ENCODE results near the gene THBS3.
A peak's percentile ranks its signal among the peaks of the same experiment; 100 is the strongest.
"Not testable (repeated sequence)": the region's sequence is repeated elsewhere in the genome, so short reads cannot be mapped to it uniquely, and the experiment has no call there.

Gene THBS3

DNA sequence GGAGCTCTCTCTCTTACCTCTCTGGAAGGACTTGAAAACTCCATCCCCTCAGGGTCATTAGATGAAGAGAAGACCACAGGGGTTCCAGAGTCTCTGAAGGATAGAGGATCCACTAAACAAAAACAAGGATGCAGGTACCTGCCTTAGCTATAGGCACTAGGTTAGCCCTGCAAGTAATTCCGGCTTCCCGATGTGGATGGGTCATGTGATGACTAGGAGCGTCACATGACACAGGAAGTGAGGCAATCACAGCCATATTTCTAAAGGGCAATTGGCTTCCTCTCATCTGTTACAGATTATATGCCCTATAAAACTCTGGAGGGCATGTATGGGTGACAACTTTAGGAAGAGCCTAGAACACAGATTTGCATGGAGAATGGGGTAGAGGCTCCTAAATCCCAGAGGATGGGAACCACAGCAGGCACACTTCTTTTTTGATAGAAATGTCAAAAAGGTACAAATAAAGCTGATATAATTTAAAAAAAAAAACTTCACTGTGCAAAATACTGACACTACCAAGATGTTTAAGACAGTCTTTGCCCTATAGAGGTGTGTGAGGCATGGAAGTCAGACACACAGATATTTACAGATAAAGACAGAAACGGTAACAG lies 33.5 kb upstream of the THBS3 start:
- H3K27me3 ChIP-seq (ENCODE audit: control insufficient read depth in 5 of 5, insufficient read depth in 4 of 5, low read length in 5 of 5): peaks cover 0 to 3% (median 0%) of the 10 kb centered on the region in 5 donors
- peak overlapping the region; percentile 63 to 81 (median 65) for H3K4me3 ChIP-seq (ENCODE audit: low read depth in 1 of 5, low read length in 5 of 5)
- peak overlapping the region in 2 of 5 donors; percentile 21 to 65 for H3K9ac ChIP-seq (ENCODE audit: low read length in 5 of 5)
- peak overlapping the region; percentile 16 for H3K27ac ChIP-seq (ENCODE audit: low read depth, low read length)
- H3K36me3 ChIP-seq (ENCODE audit: control insufficient read depth in 5 of 5, insufficient read depth in 5 of 5, low read length in 5 of 5): peaks cover 0 to 30% (median 15%) of the 10 kb centered on the region in 5 donors
- peaks cover 4 to 42% (median 28%) of the 10 kb centered on the region in 5 donors for H3K4me1 ChIP-seq (ENCODE audit: control insufficient read depth in 5 of 5, insufficient read depth in 5 of 5, low read length in 5 of 5)
- H3K9me3 ChIP-seq (ENCODE audit: control insufficient read depth in 5 of 5, low read length in 5 of 5): no peaks in the 10 kb centered on the region

GRCh38 chr1:155236451-155236850 lies 28.8 kb upstream of the THBS3 start:
- Histone ChIP-seq H3K27ac (ENCODE audit: low read depth, low read length) (no peak overlapping the region), H3K4me3 (ENCODE audit: low read depth in 1 of 5, low read length in 5 of 5) (no peak overlapping the region), H3K9ac (ENCODE audit: low read length in 5 of 5) (no peak overlapping the region), H3K27me3 (ENCODE audit: control insufficient read depth in 5 of 5, insufficient read depth in 4 of 5, low read length in 5 of 5) (no peaks in the 10 kb centered on the region), H3K9me3 (ENCODE audit: control insufficient read depth in 5 of 5, low read length in 5 of 5) (no peaks in the 10 kb centered on the region), H3K4me1 (ENCODE audit: control insufficient read depth in 5 of 5, insufficient read depth in 5 of 5, low read length in 5 of 5) (peaks cover 0 to 19% (median 13%) of the 10 kb centered on the region in 5 donors), H3K36me3 (ENCODE audit: control insufficient read depth in 5 of 5, insufficient read depth in 5 of 5, low read length in 5 of 5) (peaks cover 0 to 40% (median 22%) of the 10 kb centered on the region in 5 donors)

DNA sequence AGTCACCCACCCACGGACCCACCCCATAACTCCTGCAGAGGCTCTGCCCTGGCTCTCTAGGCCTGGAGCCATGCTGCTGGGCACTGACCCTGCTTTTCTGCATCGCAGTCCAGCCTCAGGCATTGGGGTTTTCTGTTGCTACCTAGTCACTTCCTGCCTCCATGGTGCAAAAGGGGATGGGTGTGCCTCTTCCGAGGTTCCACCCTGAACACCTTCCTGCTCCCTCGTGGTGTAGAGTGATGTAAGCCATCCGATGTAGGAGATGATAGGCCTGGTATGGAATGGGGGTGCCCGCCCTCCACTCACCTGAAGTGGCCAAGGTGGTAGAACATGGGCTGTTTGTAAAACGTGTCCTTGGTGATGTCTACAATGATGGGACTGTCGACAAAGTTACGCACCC lies 27.7 kb upstream of the THBS3 start:
- peaks cover 0 to 40% (median 22%) of the 10 kb centered on the region in 5 donors for H3K36me3 ChIP-seq (ENCODE audit: control insufficient read depth in 5 of 5, insufficient read depth in 5 of 5, low read length in 5 of 5)
- not testable (repeated sequence) for H3K4me3 ChIP-seq (ENCODE audit: low read depth in 1 of 5, low read length in 5 of 5); H3K27me3 ChIP-seq (ENCODE audit: control insufficient read depth in 5 of 5, insufficient read depth in 4 of 5, low read length in 5 of 5); H3K4me1 ChIP-seq (ENCODE audit: control insufficient read depth in 5 of 5, insufficient read depth in 5 of 5, low read length in 5 of 5); H3K9ac ChIP-seq (ENCODE audit: low read length in 5 of 5); H3K27ac ChIP-seq (ENCODE audit: low read depth, low read length); H3K9me3 ChIP-seq (ENCODE audit: control insufficient read depth in 5 of 5, low read length in 5 of 5)

DNA sequence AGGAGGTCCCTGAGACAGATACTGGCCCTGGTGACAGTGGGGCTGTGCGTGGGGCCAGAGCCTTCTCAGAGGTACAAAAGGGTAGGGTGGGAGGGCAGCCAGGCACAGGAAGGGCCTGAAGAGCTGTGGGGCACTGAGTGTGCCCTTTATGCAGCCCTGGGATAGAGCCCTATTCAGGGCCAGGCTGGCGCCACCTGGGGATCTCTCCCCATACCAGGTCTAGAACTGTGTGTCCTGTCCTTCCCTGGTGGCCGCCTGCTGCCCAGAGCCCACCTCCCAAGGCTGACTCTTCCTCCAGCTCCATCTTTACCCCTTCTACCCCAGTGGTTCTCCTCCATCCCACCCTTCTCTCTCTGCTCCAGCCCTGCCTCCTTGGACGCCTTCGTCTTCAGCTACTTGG lies 25.8 kb upstream of the THBS3 start:
- H3K9me3 ChIP-seq (ENCODE audit: control insufficient read depth in 5 of 5, low read length in 5 of 5); H3K4me3 ChIP-seq (ENCODE audit: low read depth in 1 of 5, low read length in 5 of 5); H3K27ac ChIP-seq (ENCODE audit: low read depth, low read length); H3K4me1 ChIP-seq (ENCODE audit: control insufficient read depth in 5 of 5, insufficient read depth in 5 of 5, low read length in 5 of 5); H3K9ac ChIP-seq (ENCODE audit: low read length in 5 of 5); H3K27me3 ChIP-seq (ENCODE audit: control insufficient read depth in 5 of 5, insufficient read depth in 4 of 5, low read length in 5 of 5): not testable (repeated sequence)
- H3K36me3 ChIP-seq (ENCODE audit: control insufficient read depth in 5 of 5, insufficient read depth in 5 of 5, low read length in 5 of 5): peaks cover 0 to 29% (median 22%) of the 10 kb centered on the region in 5 donors

- peaks cover 5 to 11% (median 6%) of the 10 kb centered on the region in 5 donors for H3K4me1 ChIP-seq (ENCODE audit: control insufficient read depth in 5 of 5, insufficient read depth in 5 of 5, low read length in 5 of 5)
- not testable (repeated sequence) for H3K9me3 ChIP-seq (ENCODE audit: control insufficient read depth in 5 of 5, low read length in 5 of 5); H3K27ac ChIP-seq (ENCODE audit: low read depth, low read length); H3K9ac ChIP-seq (ENCODE audit: low read length in 5 of 5); H3K4me3 ChIP-seq (ENCODE audit: low read depth in 1 of 5, low read length in 5 of 5); H3K27me3 ChIP-seq (ENCODE audit: control insufficient read depth in 5 of 5, insufficient read depth in 4 of 5, low read length in 5 of 5)
- peaks cover 0 to 21% (median 18%) of the 10 kb centered on the region in 5 donors for H3K36me3 ChIP-seq (ENCODE audit: control insufficient read depth in 5 of 5, insufficient read depth in 5 of 5, low read length in 5 of 5)
Observed at GRCh38 chr1:155232001-155232978, 24.6 kb upstream of the THBS3 start.

DNA sequence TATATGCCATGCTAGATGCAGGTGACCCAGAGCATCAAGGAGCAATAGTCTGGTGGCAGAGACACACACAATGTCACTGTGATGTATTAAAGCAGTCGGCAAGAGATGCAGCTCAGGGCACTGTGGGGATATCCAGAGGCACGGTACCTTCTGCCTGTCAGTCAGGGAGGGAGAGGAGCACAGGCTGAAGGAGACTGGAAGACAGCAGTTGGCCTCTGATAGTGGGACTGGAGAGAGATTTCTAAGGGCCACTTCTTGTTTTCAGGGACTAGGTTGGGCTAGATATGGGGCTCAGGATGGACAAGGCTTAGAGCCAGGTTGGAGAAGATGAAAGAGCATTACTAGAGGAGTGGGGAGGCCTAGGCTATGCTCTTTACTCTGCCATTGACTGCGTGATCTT lies 23.6 kb upstream of the THBS3 start:
- Histone ChIP-seq H3K4me1 (ENCODE audit: control insufficient read depth in 5 of 5, insufficient read depth in 5 of 5, low read length in 5 of 5) (peaks cover 7 to 20% (median 14%) of the 10 kb centered on the region in 5 donors), H3K36me3 (ENCODE audit: control insufficient read depth in 5 of 5, insufficient read depth in 5 of 5, low read length in 5 of 5) (peaks cover 0 to 11% (median 9%) of the 10 kb centered on the region in 5 donors)
- not testable (repeated sequence) for H3K9me3 ChIP-seq (ENCODE audit: control insufficient read depth in 5 of 5, low read length in 5 of 5); H3K27me3 ChIP-seq (ENCODE audit: control insufficient read depth in 5 of 5, insufficient read depth in 4 of 5, low read length in 5 of 5); H3K27ac ChIP-seq (ENCODE audit: low read depth, low read length); H3K4me3 ChIP-seq (ENCODE audit: low read depth in 1 of 5, low read length in 5 of 5); H3K9ac ChIP-seq (ENCODE audit: low read length in 5 of 5)

DNA sequence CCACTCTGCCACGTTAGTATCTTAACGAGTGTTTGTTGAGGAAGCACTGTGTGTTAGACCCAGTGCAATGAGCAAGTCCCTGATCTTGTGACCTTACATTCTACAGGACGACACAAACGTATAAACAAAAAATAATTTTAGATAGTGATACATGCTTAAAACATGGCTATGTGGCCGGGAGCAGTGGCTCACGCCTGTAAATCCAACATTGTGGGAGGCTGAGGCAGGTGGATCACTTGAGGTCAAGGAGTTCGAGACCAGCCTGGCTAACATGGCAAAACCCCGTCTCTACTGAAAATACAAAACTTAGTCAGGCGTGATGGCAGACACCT lies 20.4 kb upstream of the THBS3 start:
- peak overlapping the region in 4 of 5 donors; percentile 69 to 83 (median 76) for H3K9ac ChIP-seq (ENCODE audit: low read length in 5 of 5)
- H3K9me3 ChIP-seq (ENCODE audit: control insufficient read depth in 5 of 5, low read length in 5 of 5): no peaks in the 10 kb centered on the region
- H3K27ac ChIP-seq (ENCODE audit: low read depth, low read length): peak overlapping the region; percentile 60
- peaks cover 8 to 31% (median 17%) of the 10 kb centered on the region in 5 donors for H3K4me1 ChIP-seq (ENCODE audit: control insufficient read depth in 5 of 5, insufficient read depth in 5 of 5, low read length in 5 of 5)
- H3K27me3 ChIP-seq (ENCODE audit: control insufficient read depth in 5 of 5, insufficient read depth in 4 of 5, low read length in 5 of 5): no peaks in the 10 kb centered on the region
- H3K4me3 ChIP-seq (ENCODE audit: low read depth in 1 of 5, low read length in 5 of 5): peak overlapping the region; percentile 64 to 90 (median 80)
- H3K36me3 ChIP-seq (ENCODE audit: control insufficient read depth in 5 of 5, insufficient read depth in 5 of 5, low read length in 5 of 5): no peaks in the 10 kb centered on the region

GRCh38 chr1:155227261-155228095 lies 19.8 kb upstream of the THBS3 start:
- H3K9me3 ChIP-seq (ENCODE audit: control insufficient read depth in 5 of 5, low read length in 5 of 5): no peaks in the 10 kb centered on the region
- peak overlapping the region; percentile 64 to 90 (median 80) for H3K4me3 ChIP-seq (ENCODE audit: low read depth in 1 of 5, low read length in 5 of 5)
- no peaks in the 10 kb centered on the region for H3K27me3 ChIP-seq (ENCODE audit: control insufficient read depth in 5 of 5, insufficient read depth in 4 of 5, low read length in 5 of 5)
- peaks cover 8 to 31% (median 17%) of the 10 kb centered on the region in 5 donors for H3K4me1 ChIP-seq (ENCODE audit: control insufficient read depth in 5 of 5, insufficient read depth in 5 of 5, low read length in 5 of 5)
- H3K36me3 ChIP-seq (ENCODE audit: control insufficient read depth in 5 of 5, insufficient read depth in 5 of 5, low read length in 5 of 5): no peaks in the 10 kb centered on the region
- H3K9ac ChIP-seq (ENCODE audit: low read length in 5 of 5): peak overlapping the region in 4 of 5 donors; percentile 72 to 83 (median 78)
- peak overlapping the region; percentile 81 for H3K27ac ChIP-seq (ENCODE audit: low read depth, low read length)

DNA sequence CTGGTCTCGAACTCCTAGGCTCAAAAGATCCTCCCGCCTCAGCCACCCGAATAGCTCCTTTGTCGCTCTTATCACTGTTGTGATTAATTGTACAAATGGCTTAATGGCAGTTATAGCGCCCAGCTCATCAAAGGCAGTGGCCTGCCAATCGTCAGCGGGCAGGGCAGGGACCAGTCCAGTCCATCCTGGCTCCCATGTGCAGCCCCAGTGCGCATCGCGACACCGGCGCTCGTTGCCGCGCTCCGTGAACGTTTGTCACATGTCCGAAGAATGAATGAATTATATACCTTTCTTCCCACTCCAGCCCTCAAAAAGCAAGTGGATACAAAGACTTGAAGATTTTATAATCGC lies 19.2 kb upstream of the THBS3 start:
- Histone ChIP-seq H3K36me3 (ENCODE audit: control insufficient read depth in 5 of 5, insufficient read depth in 5 of 5, low read length in 5 of 5) (no peaks in the 10 kb centered on the region), H3K27ac (ENCODE audit: low read depth, low read length) (peak overlapping the region; percentile 81), H3K9me3 (ENCODE audit: control insufficient read depth in 5 of 5, low read length in 5 of 5) (no peaks in the 10 kb centered on the region), H3K4me1 (ENCODE audit: control insufficient read depth in 5 of 5, insufficient read depth in 5 of 5, low read length in 5 of 5) (peaks cover 8 to 27% (median 17%) of the 10 kb centered on the region in 5 donors), H3K9ac (ENCODE audit: low read length in 5 of 5) (peak overlapping the region in 4 of 5 donors; percentile 57 to 75 (median 64)), H3K4me3 (ENCODE audit: low read depth in 1 of 5, low read length in 5 of 5) (peak overlapping the region; percentile 64 to 81 (median 76)), H3K27me3 (ENCODE audit: control insufficient read depth in 5 of 5, insufficient read depth in 4 of 5, low read length in 5 of 5) (no peaks in the 10 kb centered on the region)
